GM12875 (cell line): ENCODE data around the gene REXO5.

Source experiments
- H3K4me3 ChIP-seq: one replicate; pipeline ENCODE4 v1.5.1; 2011; ENCODE audit warnings: low read depth, low read length, control low read depth
- TF ChIP-seq, protein P1 (sequence below): IDR thresholded peaks from 2 replicates; pipeline ENCODE4 v1.5.1; 2011; ENCODE audit warnings: low read depth, mild to moderate bottlenecking, control low read depth, inconsistent platforms, low read length, moderate library complexity, borderline replicate concordance; ENCODE audit not compliant: insufficient read depth

The REXO5 gene

DNA sequence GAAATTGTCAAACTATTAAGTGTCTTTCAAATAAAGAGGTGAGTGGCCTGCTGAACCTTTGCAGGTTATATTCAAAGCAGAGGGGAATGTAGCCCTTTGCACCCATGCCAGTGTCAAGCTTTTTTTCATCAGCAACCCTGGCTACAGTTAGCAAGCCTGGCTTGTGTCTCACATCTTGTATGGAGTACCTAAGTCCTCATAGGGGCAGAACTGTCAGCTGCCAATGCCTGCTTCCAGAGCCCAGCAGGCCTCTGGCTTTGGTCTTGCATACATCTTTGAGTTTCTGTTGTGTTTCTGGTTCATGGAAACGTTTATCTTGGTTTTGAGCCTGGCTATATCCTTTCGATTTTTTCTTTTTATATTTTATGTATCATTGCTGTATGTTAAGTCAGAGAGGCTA lies 26.8 kb downstream of the REXO5 start:
- TF ChIP-seq, protein P1, sequence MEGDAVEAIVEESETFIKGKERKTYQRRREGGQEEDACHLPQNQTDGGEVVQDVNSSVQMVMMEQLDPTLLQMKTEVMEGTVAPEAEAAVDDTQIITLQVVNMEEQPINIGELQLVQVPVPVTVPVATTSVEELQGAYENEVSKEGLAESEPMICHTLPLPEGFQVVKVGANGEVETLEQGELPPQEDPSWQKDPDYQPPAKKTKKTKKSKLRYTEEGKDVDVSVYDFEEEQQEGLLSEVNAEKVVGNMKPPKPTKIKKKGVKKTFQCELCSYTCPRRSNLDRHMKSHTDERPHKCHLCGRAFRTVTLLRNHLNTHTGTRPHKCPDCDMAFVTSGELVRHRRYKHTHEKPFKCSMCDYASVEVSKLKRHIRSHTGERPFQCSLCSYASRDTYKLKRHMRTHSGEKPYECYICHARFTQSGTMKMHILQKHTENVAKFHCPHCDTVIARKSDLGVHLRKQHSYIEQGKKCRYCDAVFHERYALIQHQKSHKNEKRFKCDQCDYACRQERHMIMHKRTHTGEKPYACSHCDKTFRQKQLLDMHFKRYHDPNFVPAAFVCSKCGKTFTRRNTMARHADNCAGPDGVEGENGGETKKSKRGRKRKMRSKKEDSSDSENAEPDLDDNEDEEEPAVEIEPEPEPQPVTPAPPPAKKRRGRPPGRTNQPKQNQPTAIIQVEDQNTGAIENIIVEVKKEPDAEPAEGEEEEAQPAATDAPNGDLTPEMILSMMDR: no peak

DNA sequence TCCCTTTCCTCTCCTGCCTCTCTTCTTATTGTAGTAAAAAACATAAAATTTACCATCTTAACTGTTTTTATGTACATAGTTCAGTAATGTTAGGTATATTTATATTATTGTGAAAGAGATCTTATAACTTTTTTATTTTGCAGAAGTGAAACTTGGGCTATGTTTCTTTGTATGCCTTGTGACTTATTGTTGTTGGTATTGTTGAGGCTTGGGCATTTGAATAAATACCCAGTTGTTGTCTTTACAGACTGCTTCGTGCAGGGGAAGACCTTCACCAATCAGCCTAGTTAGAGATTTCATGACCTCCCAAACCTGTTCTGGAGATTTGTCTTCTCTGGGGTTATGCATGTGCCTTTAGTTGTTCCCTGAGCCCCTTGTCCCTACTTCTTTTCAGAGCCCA lies 31.9 kb downstream of the REXO5 start:
- TF ChIP-seq, protein P1: no peak
- H3K4me3 ChIP-seq: no peak overlapping the region

More for the DNA sequence above, 26.8 kb downstream of the REXO5 start:
- H3K4me3 ChIP-seq: no peak overlapping the region

DNA sequence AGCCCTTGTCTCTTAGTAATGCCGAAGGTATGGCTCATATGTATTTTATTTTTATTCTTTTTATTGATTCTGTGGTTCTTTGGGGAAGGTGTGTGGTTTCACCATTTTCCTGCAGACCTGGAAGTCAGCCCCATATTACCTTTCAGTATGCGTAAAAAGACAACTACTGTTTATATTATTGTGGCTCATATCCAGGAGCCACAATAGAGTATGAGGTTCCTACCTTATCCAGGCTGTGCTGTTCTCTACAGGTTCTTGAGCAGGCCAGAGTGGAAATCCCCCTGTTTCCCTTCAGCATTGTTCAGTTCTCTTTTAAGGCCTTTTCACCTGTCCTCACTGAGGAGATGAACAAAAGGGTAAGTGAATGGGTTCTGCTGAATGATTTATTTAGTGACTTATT lies 33.2 kb downstream of the REXO5 start:
- TF ChIP-seq, protein P1: no peak
- H3K4me3 ChIP-seq: no peak overlapping the region

DNA sequence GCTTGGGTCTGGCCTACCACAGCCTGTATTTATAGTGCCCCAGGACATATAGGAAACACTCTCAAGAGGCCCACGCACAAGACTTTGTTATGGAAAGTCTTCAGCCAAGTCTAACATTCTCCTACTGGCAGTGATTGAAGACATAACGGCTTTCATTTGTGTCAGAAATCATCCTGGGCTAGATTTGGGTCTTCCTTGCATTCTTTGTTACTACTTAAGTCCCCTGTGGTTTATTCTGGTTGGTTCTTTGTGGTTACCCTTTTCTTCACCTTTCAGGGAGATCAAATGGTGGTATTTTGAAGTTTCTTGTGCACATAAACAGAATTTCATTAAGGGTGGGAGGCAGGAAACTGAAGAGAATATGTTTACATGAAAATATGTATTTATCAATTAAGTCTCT lies 37.7 kb downstream of the REXO5 start:
- TF ChIP-seq, protein P1: no peak
- no peak overlapping the region for H3K4me3 ChIP-seq

DNA sequence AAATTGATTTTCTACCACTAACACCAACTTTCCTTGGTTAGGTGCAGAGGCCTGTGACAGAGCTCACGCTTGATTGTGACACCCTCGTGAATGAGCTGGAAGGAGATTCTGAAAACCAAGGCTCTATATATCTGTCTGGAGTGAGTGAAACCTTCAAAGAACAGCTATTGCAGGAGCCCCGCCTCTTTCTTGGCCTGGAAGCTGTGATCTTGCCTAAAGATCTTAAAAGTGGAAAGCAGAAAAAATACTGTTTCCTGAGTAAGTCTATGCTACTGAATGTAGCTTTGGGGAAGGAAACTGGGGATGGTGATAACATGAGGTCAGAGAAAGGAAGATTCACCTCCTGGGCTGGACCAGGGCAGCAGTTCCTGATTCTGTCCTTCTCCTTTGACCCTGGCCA lies 38.3 kb downstream of the REXO5 start:
- H3K4me3 ChIP-seq: no peak overlapping the region
- TF ChIP-seq, protein P1: no peak

DNA sequence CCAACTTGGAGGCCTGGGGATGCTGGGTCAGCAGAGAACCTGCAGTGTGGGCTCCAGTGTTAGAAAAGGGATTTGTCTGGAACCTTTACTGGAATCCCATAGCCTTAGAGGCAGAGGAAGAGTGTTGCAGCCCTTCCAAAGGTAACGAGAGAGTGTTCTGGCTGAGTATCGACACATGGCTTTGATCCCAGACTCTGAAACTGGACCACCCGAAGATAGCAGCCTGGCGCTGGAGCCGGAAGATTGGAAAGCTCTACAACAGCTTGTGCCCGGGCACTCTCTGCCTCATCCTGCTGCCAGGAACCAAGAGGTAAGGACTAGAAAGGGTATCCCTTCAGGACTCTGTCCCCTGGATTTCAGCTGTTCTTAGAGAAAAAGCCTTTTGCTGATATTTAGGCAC lies 39.7 kb downstream of the REXO5 start:
- H3K4me3 ChIP-seq: no peak overlapping the region
- TF ChIP-seq, protein P1: no peak

DNA sequence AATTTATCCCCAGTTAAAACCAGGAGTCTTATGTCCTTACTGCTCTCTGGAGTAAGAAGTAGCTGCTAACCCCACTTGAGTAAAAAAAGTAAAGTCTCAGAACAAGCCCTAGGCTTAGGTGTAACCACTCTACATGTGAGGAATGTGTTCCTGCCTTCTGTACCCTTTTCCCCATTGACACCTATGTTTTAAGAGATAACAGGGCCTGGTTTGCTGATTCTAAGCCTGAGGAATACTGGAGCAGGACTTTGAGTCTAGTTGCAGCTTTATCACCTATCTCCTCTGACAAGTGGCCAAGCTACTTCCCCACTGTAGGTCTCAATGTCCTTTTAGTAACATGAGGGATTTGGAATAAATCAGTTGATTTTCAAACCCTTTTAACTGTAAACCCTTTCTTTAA lies 40.2 kb downstream of the REXO5 start:
- TF ChIP-seq, protein P1: no peak
- H3K4me3 ChIP-seq: no peak overlapping the region
